CD14-positive monocyte (primary cell): ENCODE measurements around the gene CUL4A. TPM values are rescaled to one million over a fixed set of nuclear protein-coding genes. Genes with fewer than 3 reads are reported as not detected.

ENCODE experiments used
- DNase-seq, 3 donors: peaks; one replicate each; pipeline ENCODE4 v3.0.0-alpha.2; 2011 to 2022
- H2AFZ ChIP-seq: 2 replicates; pipeline ENCODE4 v1.6.0; 2012; ENCODE audit warnings: mild to moderate bottlenecking, low read depth, low read length, inconsistent platforms; ENCODE audit not compliant: insufficient read depth, poor library complexity, severe bottlenecking
- H3K27ac ChIP-seq, 2 donors: 1 replicate in 1 of 2; 2 replicates in 1 of 2; pipeline ENCODE4 v1.5.1; 2012 to 2013; ENCODE audit warnings: low read length in 2 of 2, control low read depth in 1 of 2, inconsistent platforms in 1 of 2, low read depth in 1 of 2, mild to moderate bottlenecking in 1 of 2
- H3K27me3 ChIP-seq, 2 donors: one replicate each; pipeline versions ENCODE4 v1.6.0 to v1.6.1; 2011 to 2013; ENCODE audit warnings: low read length in 2 of 2; ENCODE audit not compliant: control insufficient read depth in 2 of 2, insufficient read depth in 2 of 2
- H3K36me3 ChIP-seq, 2 donors: replicated peaks in 1 of 2; 1 replicate in 1 of 2; 2 replicates in 1 of 2; pipeline versions ENCODE4 v1.5.1 to v1.6.1; 2012 to 2013; ENCODE audit warnings: low read length in 2 of 2, control low read depth in 1 of 2, inconsistent platforms in 1 of 2, mild to moderate bottlenecking in 1 of 2; ENCODE audit not compliant: insufficient read depth in 2 of 2, control insufficient read depth in 1 of 2
- H3K4me1 ChIP-seq, 2 donors: 1 replicate in 1 of 2; 2 replicates in 1 of 2; pipeline versions ENCODE4 v1.5.1 to v1.6.1; 2012 to 2013; ENCODE audit warnings: low read length in 2 of 2, control low read depth in 1 of 2, inconsistent platforms in 1 of 2, mild to moderate bottlenecking in 1 of 2, moderate library complexity in 1 of 2; ENCODE audit not compliant: insufficient read depth in 2 of 2, control insufficient read depth in 1 of 2
- H3K4me2 ChIP-seq: replicated peaks from 2 replicates; pipeline ENCODE3; 2012; ENCODE audit warnings: low read length, moderate library complexity, mild to moderate bottlenecking; ENCODE audit not compliant: poor library complexity, severe bottlenecking; ENCODE audit errors: extremely low read depth
- H3K4me3 ChIP-seq, 3 experiments: fragments of 200-600 bp in 1 of 3; sonication (generic) in 1 of 3; replicated peaks in 1 of 3; 1 replicate in 2 of 3; 2 replicates in 1 of 3; pipeline ENCODE4 v1.5.1; 2011 to 2013; ENCODE audit warnings: low read length in 3 of 3, mild to moderate bottlenecking in 3 of 3, control low read depth in 2 of 3, low read depth in 2 of 3, inconsistent platforms in 1 of 3, moderate library complexity in 1 of 3
- H3K79me2 ChIP-seq: 2 replicates; pipeline ENCODE4 v1.6.0; 2012; ENCODE audit warnings: mild to moderate bottlenecking, control low read depth, inconsistent platforms, low read length, moderate library complexity; ENCODE audit not compliant: insufficient read depth
- H3K9ac ChIP-seq: 2 replicates; pipeline ENCODE4 v1.6.0; 2017; ENCODE audit warnings: low read length, mild to moderate bottlenecking; ENCODE audit not compliant: insufficient read depth, poor library complexity, severe bottlenecking
- H3K9me3 ChIP-seq, 2 donors: replicated peaks in 1 of 2; 1 replicate in 1 of 2; 2 replicates in 1 of 2; pipeline versions ENCODE4 v1.5.1 to v1.6.1; 2012 to 2013; ENCODE audit warnings: low read length in 2 of 2, control low read depth in 1 of 2; ENCODE audit not compliant: control insufficient read depth in 1 of 2, insufficient read depth in 1 of 2
- H4K20me1 ChIP-seq: 2 replicates; pipeline ENCODE4 v1.6.0; 2012; ENCODE audit warnings: mild to moderate bottlenecking, low read length, control low read depth, moderate library complexity; ENCODE audit not compliant: insufficient read depth
- H3K27ac Mint-ChIP-seq, 7 donors: one replicate each; pipeline ENCODE4 v1.8.0; 2020; ENCODE audit warnings: mild to moderate bottlenecking in 7 of 7, mixed read lengths in 7 of 7, moderate library complexity in 6 of 7, inconsistent platforms in 2 of 7
- H3K27me3 Mint-ChIP-seq, 3 donors: one replicate each; pipeline ENCODE4 v1.8.0; 2021 to 2022; ENCODE audit warnings: low read depth in 3 of 3, mild to moderate bottlenecking in 3 of 3, mixed read lengths in 3 of 3, moderate library complexity in 3 of 3, inconsistent platforms in 1 of 3
- H3K36me3 Mint-ChIP-seq, 2 donors: one replicate each; pipeline ENCODE4 v1.8.0; 2020; ENCODE audit warnings: mixed read lengths in 2 of 2, inconsistent platforms in 1 of 2, mild to moderate bottlenecking in 1 of 2
- H3K4me1 Mint-ChIP-seq: one replicate; pipeline ENCODE4 v1.8.0; 2020; ENCODE audit warnings: mild to moderate bottlenecking, mixed read lengths
- H3K4me3 Mint-ChIP-seq, 2 donors: one replicate each; pipeline ENCODE4 v1.8.0; 2020; ENCODE audit warnings: mild to moderate bottlenecking in 2 of 2, mixed read lengths in 2 of 2, moderate library complexity in 1 of 2
- H3K9me3 Mint-ChIP-seq, 7 donors: one replicate each; pipeline ENCODE4 v1.8.0; 2020 to 2022; ENCODE audit warnings: mixed read lengths in 7 of 7, mild to moderate bottlenecking in 6 of 7, moderate library complexity in 6 of 7, inconsistent platforms in 2 of 7
- WGBS: methylation state at CpG from one replicate; pipeline ENCODE4 v1.1.5; 2013; ENCODE audit warnings: missing lambda C conversion rate; ENCODE audit not compliant: insufficient coverage; 5-methylcytosine and 5-hydroxymethylcytosine counted together
- intact Hi-C, 2 donors: fragments of 100-400 bp; cut with micrococcal nuclease; formaldehyde crosslinking; loops; one replicate each; pipeline versions ENCODE4 v1.15.0 to v1.15.1; 2023
- polyA plus RNA-seq, 3 donors: library from polyadenylated mRNA; depleted of rRNA in 1 of 3; unstranded in 2 of 3; stranded (reverse) in 1 of 3; fragments of 300-500 nt in 2 of 3; fragments of >200 nt in 1 of 3; fragmentation: Illumina TruSeq in 2 of 3; gene quantifications; 1 replicate in 2 of 3; 2 replicates in 1 of 3; pipeline ENCODE4 v1.2.3, GENCODE V29; 2012 to 2021
- TF ChIP-seq, protein P1 (sequence below): fragments of 200-600 bp; IDR thresholded peaks from one replicate; pipeline ENCODE4 v1.8.0; 2022; ENCODE audit warnings: antibody characterized with exemption, mild to moderate bottlenecking

CUL4A gene
- polyA plus RNA-seq, 3 donors, result 32.0 to 53.9 (median 33.7) TPM

DNA sequence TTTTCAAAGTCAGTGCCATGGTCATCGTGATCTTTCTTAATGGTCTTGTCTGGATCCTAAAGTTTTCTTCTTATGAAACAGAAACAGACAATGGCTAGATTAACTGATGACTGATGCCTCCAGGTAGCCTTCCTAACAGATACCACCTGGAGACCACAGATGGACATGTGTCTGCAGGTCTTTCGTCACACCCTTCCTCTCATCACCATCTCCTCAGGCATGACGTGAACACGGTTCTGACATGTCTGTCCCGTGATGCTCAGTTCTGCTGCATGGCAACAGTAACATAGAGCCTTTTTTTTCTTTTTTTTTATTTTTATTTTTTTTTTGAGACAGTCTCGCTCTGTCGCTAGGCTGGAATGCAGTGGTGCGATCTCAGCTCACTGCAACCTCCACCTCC lies 74.5 kb downstream of the CUL4A start:
- DNase-seq, result no peak
- Mint-ChIP-seq H3K36me3 (no peaks in the 10 kb centered on the region), H3K4me1 (peaks cover 5% of the 10 kb centered on the region), H3K27ac (no peak overlapping the region), H3K4me3 (no peak overlapping the region), H3K9me3 (peaks cover 6 to 25% (median 9%) of the 10 kb centered on the region in 7 donors), H3K27me3 (peaks cover 17 to 26% (median 24%) of the 10 kb centered on the region in 3 donors)
- peaks cover 0 to 9% of the 10 kb centered on the region in 2 donors for H3K4me1 ChIP-seq
- WGBS, result 88% methylated on average over 1 of the region's 8 CpGs
- no peaks in the 10 kb centered on the region for H4K20me1 ChIP-seq
- TF ChIP-seq, protein P1, sequence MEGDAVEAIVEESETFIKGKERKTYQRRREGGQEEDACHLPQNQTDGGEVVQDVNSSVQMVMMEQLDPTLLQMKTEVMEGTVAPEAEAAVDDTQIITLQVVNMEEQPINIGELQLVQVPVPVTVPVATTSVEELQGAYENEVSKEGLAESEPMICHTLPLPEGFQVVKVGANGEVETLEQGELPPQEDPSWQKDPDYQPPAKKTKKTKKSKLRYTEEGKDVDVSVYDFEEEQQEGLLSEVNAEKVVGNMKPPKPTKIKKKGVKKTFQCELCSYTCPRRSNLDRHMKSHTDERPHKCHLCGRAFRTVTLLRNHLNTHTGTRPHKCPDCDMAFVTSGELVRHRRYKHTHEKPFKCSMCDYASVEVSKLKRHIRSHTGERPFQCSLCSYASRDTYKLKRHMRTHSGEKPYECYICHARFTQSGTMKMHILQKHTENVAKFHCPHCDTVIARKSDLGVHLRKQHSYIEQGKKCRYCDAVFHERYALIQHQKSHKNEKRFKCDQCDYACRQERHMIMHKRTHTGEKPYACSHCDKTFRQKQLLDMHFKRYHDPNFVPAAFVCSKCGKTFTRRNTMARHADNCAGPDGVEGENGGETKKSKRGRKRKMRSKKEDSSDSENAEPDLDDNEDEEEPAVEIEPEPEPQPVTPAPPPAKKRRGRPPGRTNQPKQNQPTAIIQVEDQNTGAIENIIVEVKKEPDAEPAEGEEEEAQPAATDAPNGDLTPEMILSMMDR, result no peak
- no peak overlapping the region for H3K9ac ChIP-seq
- H2AFZ ChIP-seq, result no peak overlapping the region
- no peaks in the 10 kb centered on the region for H3K36me3 ChIP-seq
- H3K4me2 ChIP-seq, result no peak overlapping the region
- H3K9me3 ChIP-seq, result peaks cover 7 to 8% of the 10 kb centered on the region in 2 donors
- H3K27ac ChIP-seq, result no peak overlapping the region
- intact Hi-C loops, result no loop called here
- no peaks in the 10 kb centered on the region for H3K79me2 ChIP-seq
- H3K4me3 ChIP-seq, result no peak overlapping the region
- H3K27me3 ChIP-seq, result peaks cover 0 to 10% of the 10 kb centered on the region in 2 donors

DNA sequence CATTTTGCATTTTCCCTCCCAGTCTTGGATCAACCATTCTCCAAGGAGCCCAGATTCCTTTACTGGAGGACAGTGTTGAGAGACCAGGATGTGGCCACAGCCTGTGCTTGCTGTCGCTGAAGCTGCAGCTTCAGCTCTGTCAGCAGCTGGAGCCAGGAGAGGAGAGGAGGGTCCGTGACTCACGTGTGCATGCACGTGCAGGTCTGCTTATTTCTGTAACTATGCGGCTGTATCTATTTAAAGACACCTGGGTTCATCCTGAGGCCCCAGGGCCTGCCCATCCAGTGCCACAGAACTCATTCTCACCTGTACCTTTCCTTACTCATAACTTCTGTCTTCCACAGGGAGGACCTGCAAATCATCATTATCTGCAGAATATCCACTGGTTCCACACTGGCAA lies 79.5 kb downstream of the CUL4A start:
- H3K4me1 Mint-ChIP-seq, result peaks cover 21% of the 10 kb centered on the region
- intact Hi-C loops, result no loop called here
- 90% methylated on average over 2 of the region's 5 CpGs for WGBS

More for the DNA sequence above, 79.5 kb downstream of the CUL4A start:
- Histone ChIP-seq H3K4me2 (no peak overlapping the region), H2AFZ (no peak overlapping the region), H3K36me3 (no peaks in the 10 kb centered on the region), H3K9ac (no peak overlapping the region), H3K27ac (no peak overlapping the region), H3K79me2 (no peaks in the 10 kb centered on the region), H3K4me1 (peaks cover 13 to 16% of the 10 kb centered on the region in 2 donors), H3K9me3 (peaks cover 5 to 7% of the 10 kb centered on the region in 2 donors), H4K20me1 (no peaks in the 10 kb centered on the region), H3K27me3 (peaks cover 2 to 36% of the 10 kb centered on the region in 2 donors), H3K4me3 (no peak overlapping the region)
- Mint-ChIP-seq H3K27me3 (peaks cover 29 to 51% (median 40%) of the 10 kb centered on the region in 3 donors), H3K27ac (no peak overlapping the region), H3K9me3 (peaks cover 4 to 18% (median 9%) of the 10 kb centered on the region in 7 donors), H3K4me3 (no peak overlapping the region), H3K36me3 (no peaks in the 10 kb centered on the region)
- DNase-seq, result no peak
- TF ChIP-seq, protein P1, result no peak
